Spinal cord (tissue), 10 donors: ENCODE results near the gene SPDL1. TPM values are rescaled to one million over a fixed set of nuclear protein-coding genes. Genes with fewer than 3 reads are reported as not detected.

Source experiments
- DNase-seq, 6 donors: peaks; one replicate each; pipeline versions ENCODE4 v3.0.0 to v3.0.0-alpha.2; 2013 to 2015; ENCODE audit warnings: low spot score in 6 of 6, low read depth in 4 of 6
- H3K27ac ChIP-seq: one replicate; pipeline ENCODE4 v1.5.1; 2013; ENCODE audit warnings: low read depth, low read length, control low read depth
- H3K27me3 ChIP-seq: one replicate; pipeline ENCODE4 v1.6.1; 2013; ENCODE audit warnings: low read length; ENCODE audit not compliant: control insufficient read depth, insufficient read depth
- H3K36me3 ChIP-seq: one replicate; pipeline ENCODE4 v1.6.1; 2013; ENCODE audit warnings: low read length; ENCODE audit not compliant: control insufficient read depth, insufficient read depth
- H3K4me1 ChIP-seq: one replicate; pipeline ENCODE4 v1.6.1; 2013; ENCODE audit warnings: low read length; ENCODE audit not compliant: control insufficient read depth, insufficient read depth
- H3K4me3 ChIP-seq: one replicate; pipeline ENCODE4 v1.5.1; 2013; ENCODE audit warnings: low read depth, low read length, control low read depth
- H3K9me3 ChIP-seq: one replicate; pipeline ENCODE4 v1.6.1; 2013; ENCODE audit warnings: low read length; ENCODE audit not compliant: control insufficient read depth, insufficient read depth
- WGBS: methylation state at CpG from one replicate; pipeline ENCODE4 v1.1.5; 2013; ENCODE audit warnings: missing lambda C conversion rate; ENCODE audit not compliant: insufficient coverage; 5-methylcytosine and 5-hydroxymethylcytosine counted together
- polyA plus RNA-seq, 2 donors: library from polyadenylated mRNA; unstranded; fragments of 120-200 nt; gene quantifications; one replicate each; pipeline ENCODE4 v1.2.1, GENCODE V29; 2013; ENCODE audit not compliant: insufficient read length in 2 of 2
- total RNA-seq, 2 donors: library from RNA; depleted of rRNA in 1 of 2; stranded (reverse); fragments of 120-200 nt in 1 of 2; fragments of >200 nt in 1 of 2; gene quantifications; one replicate each; pipeline versions ENCODE4 v1.2.3 to v1.2.4, GENCODE V29; 2013 to 2014
- donor health status: healthy.

Gene SPDL1
- total and polyA plus RNA-seq, 4 donors, result 22.8 to 28.1 (median 24.0) TPM

DNA sequence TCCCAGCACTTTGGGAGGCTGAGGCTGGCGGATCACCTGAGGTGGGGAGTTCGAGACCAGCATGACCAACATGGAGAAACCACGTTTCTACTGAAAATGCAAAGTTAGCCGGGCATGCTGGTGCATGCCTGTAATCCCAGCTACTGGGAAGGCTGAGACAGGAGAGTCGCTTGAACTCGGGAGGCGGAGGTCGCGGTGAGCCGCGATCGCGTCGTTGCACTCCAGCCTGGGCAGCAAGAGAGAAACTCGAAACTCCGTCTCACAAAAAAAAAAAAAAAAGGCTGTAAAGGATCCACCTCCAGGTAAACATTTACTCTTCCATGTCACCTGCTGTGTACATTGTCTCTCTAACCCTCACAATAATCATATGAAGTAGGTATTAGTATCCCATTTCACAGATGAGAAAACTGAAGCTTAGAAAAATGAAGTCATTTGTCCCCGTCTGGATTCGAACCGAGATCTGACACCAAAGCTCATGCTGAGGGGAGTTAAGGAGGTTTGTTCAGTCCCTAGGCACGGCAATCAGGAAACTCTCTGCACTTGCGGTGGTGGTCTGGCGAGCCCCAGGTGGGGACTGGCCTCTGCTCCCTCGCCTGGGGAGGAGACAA, 53.0 kb downstream of the SPDL1 start:
- H3K4me3 ChIP-seq, result no peak overlapping the region
- H3K27me3 ChIP-seq, result peaks cover 18% of the 10 kb centered on the region
- 59% methylated on average over 21 of the region's 23 CpGs for WGBS
- peaks cover 17% of the 10 kb centered on the region for H3K4me1 ChIP-seq
- no peak overlapping the region for H3K27ac ChIP-seq
- DNase-seq, result no peak
- no peaks in the 10 kb centered on the region for H3K36me3 ChIP-seq
- no peaks in the 10 kb centered on the region for H3K9me3 ChIP-seq

DNA sequence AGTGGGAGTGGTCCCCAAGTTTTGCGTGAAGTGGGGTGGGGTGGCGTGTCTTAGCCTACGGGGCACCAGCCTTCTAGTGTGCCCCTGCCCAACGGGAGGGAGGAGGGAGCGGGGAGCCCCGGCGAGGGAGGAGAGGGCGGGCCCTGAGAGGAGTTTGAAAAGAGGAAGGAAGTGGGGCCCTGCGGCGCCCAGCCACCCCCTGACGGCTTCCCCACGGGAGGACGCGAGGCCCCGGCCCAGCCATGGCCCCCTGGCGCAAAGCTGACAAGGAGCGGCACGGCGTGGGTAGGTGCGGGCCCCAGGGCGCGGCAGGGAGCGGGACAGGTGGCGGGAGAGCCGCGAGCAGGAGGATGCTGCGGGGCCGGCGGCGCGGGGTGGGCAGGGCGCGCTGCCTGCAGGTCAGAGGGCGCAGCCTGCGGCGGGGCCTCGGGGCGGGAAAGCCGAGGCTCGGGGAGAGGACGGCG, 53.5 kb downstream of the SPDL1 start, which contains the start of gene DOCK2:
TSS of gene DOCK2 (plus strand) at position 191 of the 464 bp plus-strand sequence. CDS start at position 243, 52 bp downstream.
- H3K4me1 ChIP-seq, result peaks cover 17% of the 10 kb centered on the region
- no peak within 1 kb of the TSS for H3K4me3 ChIP-seq
- H3K27ac ChIP-seq, result no peak within 1 kb of the TSS
- WGBS, result 2% methylated on average over 42 of the region's 42 CpGs
- H3K9me3 ChIP-seq, result no peaks in the 10 kb centered on the region
- H3K36me3 ChIP-seq, result no peaks in the 10 kb centered on the region
- peaks cover 18% of the 10 kb centered on the region for H3K27me3 ChIP-seq
- DNase-seq, result no peak

DNA sequence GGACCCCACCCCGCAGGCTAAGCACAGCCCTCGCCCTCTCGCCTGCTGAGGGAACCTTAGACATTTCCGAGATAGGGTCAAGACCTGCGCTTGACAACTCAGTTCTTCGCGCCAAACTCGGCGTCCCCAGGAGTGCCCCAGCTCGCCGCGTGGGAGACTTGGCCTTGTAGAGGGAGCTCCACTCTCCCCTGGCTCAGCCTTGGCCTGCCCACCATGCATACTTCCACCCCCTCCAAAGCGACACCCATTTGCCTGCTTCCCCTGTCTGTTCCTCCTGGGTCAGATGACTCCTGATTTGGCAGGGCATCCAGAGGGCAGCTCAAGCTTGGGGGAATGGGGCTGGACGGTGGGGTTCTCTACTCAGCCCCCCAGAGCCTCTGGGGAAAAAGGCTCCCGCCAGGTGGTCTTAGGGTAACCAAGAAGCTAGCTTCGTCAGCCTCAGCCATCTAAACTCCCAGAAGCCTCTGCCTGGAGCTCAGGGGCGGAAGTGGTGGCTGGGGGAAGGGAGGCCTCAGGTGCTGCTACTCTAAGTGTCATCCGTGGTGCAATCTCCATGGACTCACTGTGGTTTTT, 54.1 kb downstream of the SPDL1 start:
- Histone ChIP-seq H3K4me3 (no peak overlapping the region), H3K9me3 (no peaks in the 10 kb centered on the region), H3K27ac (no peak overlapping the region), H3K4me1 (peaks cover 17% of the 10 kb centered on the region), H3K36me3 (no peaks in the 10 kb centered on the region), H3K27me3 (peaks cover 18% of the 10 kb centered on the region)
- no peak for DNase-seq
- WGBS, result 15% methylated on average over 14 of the region's 18 CpGs

DNA sequence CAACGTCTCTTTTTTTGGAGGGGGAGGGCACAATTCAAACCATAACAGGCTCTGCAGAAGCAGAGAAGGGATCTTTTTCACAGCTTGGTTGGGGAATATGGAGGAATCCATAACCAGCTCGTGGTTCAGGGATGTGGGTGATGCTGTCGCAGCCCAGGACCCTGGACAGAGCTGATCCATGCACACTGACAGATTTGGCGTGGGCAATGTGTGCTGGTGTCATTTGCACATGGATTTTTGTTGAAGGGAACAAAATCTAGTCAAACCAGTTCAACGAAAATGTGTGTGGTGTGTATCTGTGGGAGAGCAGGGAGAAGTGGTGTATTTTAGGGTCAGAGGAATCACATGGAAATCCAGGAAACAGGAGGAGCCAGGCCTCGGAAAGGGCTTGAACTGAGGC, 57.7 kb downstream of the SPDL1 start:
- Histone ChIP-seq H3K4me3 (no peak overlapping the region), H3K36me3 (no peaks in the 10 kb centered on the region), H3K9me3 (no peaks in the 10 kb centered on the region), H3K27ac (no peak overlapping the region), H3K4me1 (peaks cover 17% of the 10 kb centered on the region), H3K27me3 (peaks cover 15% of the 10 kb centered on the region)
- WGBS, result 48% methylated on average over 5 of the region's 6 CpGs
- peak in 1 of 6 donors; percentile 10 for DNase-seq

DNA sequence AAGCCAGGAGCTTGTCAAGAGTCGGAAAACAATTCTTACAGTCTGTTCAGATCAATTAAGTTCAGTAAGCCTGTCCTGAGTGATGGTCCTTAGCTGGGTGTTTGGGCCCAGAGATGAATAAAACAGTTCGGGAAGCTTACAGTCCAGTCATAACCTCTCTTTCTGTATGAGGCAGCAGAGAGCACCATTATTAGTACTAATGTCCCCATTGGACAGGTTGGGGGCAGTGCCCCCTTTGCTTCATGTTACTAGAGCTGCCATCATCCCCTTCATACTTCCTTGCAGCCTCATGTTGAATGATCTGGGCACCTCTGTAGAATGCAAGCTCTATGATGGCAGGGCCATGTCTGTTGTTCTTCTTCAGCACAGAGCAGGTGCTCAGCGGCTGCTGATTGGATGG, 63.3 kb downstream of the SPDL1 start:
- Histone ChIP-seq H3K4me1 (peaks cover 9% of the 10 kb centered on the region), H3K4me3 (no peak overlapping the region), H3K27me3 (no peaks in the 10 kb centered on the region), H3K27ac (no peak overlapping the region), H3K36me3 (no peaks in the 10 kb centered on the region), H3K9me3 (no peaks in the 10 kb centered on the region)
- WGBS, result 93% methylated on average over 3 of the region's 3 CpGs
- DNase-seq, result no peak

DNA sequence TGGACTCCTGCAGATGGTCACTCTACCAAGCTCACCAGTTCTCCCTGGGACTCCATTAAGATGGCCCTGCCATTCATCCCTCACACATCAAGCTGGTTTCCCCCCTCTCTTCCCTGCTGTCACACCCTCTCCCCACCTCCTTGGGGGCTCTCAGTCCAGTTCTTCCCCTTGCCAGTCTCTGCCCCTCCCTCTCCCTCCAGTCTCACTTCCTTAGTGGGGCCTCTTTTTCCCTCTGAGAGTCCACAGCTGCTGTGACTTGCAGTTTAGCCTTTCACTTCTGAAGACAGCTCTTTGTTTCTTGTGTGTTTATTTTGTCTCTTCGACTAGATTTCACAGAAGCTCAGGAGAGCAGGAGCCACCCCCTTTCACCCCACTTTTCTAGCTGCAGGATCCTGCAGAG, 64.0 kb downstream of the SPDL1 start:
- WGBS, result no CpG with 5 or more reads among the region's 1 CpG
- DNase-seq, result peak in 1 of 6 donors; percentile 7
- H3K36me3 ChIP-seq, result no peaks in the 10 kb centered on the region
- no peaks in the 10 kb centered on the region for H3K9me3 ChIP-seq
- no peak overlapping the region for H3K27ac ChIP-seq
- H3K4me1 ChIP-seq, result peaks cover 15% of the 10 kb centered on the region
- H3K4me3 ChIP-seq, result no peak overlapping the region
- H3K27me3 ChIP-seq, result no peaks in the 10 kb centered on the region

DNA sequence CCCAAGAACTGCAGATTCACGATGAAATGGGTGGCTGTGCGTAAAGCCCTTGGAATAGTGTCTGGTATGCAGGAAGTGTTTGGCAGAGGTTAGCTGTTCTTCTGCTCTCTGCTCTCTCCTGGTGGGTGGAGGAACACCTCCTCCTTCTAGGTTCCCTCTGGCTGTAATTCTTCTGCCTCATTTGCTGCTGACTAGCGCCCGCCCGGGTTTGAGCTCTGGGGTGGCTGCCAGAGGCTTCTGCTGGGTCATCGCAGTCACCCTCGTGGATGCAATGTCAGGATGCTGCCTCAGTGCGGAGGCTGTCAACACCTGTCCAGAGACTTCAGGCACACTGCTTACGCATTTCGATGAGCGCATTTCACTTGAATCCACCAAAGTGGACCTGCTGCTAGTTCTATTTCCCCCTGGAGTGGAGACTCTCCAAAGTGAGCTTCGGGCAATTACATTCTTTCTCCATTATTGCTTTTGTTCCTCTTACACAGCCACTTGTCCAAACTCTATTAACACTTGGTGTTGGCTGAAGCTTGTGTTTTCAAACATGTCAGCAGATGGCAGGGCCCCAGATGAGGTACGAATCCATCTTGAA, 65.2 kb downstream of the SPDL1 start:
- no peak overlapping the region for H3K27ac ChIP-seq
- WGBS, result 55% methylated on average over 9 of the region's 13 CpGs

DNA sequence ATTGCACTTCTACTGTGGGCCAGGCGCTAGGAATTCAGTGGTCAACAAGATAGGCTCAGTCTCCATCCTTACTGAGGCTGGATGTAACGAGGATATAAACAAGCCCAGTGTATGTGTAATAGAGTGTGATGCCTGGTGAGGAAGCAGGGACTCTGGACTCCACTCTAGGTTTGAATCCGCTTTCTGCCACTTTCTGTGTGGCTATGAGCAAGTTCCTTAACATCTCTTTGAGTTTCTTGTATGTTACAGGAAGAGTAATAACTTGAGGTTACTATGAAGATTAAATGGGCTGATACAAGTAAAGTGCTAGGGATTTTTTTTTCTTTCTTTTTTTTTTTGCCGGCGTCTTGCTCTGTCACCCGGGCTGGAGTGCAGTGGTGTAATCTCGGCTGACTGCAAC, 65.9 kb downstream of the SPDL1 start:
- WGBS, result 75% methylated on average over 2 of the region's 7 CpGs
- Histone ChIP-seq H3K27me3 (no peaks in the 10 kb centered on the region), H3K36me3 (no peaks in the 10 kb centered on the region), H3K4me1 (peaks cover 15% of the 10 kb centered on the region), H3K27ac (no peak overlapping the region), H3K4me3 (no peak overlapping the region), H3K9me3 (no peaks in the 10 kb centered on the region)
- no peak for DNase-seq

More for the DNA sequence above, 65.2 kb downstream of the SPDL1 start:
- H3K4me3 ChIP-seq, result no peak overlapping the region
- no peaks in the 10 kb centered on the region for H3K27me3 ChIP-seq
- no peaks in the 10 kb centered on the region for H3K9me3 ChIP-seq
- H3K4me1 ChIP-seq, result peaks cover 15% of the 10 kb centered on the region
- H3K36me3 ChIP-seq, result no peaks in the 10 kb centered on the region
- DNase-seq, result peak in 1 of 6 donors; percentile 30

DNA sequence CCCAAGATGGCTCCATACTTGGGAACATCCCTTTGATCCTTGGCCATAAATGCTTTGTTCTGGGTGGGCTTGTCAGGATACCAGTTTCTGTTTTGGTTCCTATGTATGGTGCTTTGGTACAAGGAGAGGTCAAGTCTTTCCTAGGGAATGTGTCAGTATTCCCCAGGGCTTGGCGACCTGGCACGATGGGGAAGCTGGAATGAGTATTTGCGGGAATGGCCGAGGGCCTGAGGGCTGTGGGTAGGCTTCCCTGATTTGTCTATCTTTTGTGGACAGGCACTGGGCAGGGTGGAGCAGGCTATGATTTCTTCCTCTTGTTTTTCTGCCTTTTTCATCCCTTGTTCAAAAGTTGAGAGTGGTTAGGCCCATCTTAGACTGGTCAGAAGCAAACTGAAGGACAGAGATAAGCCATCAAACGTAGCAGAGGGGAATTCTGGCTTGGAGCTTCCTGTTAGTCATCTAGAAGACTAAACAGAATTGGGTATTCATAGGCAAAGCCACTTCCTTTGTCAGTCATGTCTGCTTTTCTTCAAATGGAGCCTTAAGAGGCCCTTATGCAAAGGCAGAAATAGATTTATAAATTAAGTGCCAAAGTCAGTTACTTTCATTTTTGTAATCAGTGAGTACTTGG, 67.2 kb downstream of the SPDL1 start:
- Histone ChIP-seq H3K36me3 (no peaks in the 10 kb centered on the region), H3K27ac (no peak overlapping the region), H3K27me3 (no peaks in the 10 kb centered on the region), H3K4me1 (peaks cover 15% of the 10 kb centered on the region), H3K9me3 (no peaks in the 10 kb centered on the region), H3K4me3 (no peak overlapping the region)
- no peak for DNase-seq
- WGBS, result 90% methylated on average over 5 of the region's 5 CpGs
